Activated CD8-positive, alpha-beta memory T cell treated with anti-CD3 and anti-CD28 coated beads, Interleukin-2, amount 50 U/mL, for 48 hours (primary cell): Measurements from ENCODE around the gene SIRT4.
"Not testable (repeated sequence)": the region's sequence is repeated elsewhere in the genome, so short reads cannot be mapped to it uniquely, and the experiment has no call there.

Experiments
- DNase-seq: peaks from one replicate; pipeline ENCODE4 v3.0.0-alpha.2; 2020

The SIRT4 gene

DNA sequence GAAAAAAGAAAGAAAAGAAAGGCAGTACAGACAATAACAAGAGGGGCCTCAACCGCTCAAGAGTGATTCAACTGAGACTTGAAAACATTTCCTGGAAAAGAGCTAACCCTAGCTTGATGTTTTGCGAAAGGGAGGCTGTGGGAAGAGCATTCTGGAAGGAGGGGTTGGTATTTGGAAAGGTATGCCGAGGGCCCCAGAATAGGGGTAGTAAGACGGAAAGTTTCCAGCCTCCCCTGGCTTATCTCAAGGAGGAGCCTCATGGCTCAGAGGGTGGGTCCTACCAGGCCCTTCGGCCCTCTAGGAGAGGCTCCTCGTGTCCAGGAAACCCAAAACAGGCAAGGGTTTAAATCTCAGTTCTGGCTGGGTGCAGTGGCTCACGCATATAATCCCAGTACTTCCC is 18.8 kb upstream of the SIRT4 start:
- no peak for DNase-seq

DNA sequence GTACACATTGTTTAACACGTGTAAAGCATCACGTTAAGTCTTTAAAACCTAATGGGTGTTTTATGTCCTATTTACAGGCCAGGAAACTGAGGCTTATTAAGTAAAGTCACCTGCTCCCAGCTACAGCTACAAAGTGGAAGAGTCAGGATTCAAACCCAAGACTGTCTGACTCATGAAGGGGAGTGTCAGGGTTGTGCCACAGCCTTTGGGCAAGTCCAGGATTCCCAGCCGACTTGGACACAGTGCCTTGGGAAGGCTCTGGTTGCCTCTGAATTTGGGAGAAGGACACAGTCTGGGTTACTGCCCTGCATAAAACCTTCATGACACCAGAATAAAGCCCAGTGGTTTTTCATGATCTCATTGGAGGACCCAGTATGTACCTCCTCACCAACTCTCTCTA is 17.7 kb upstream of the SIRT4 start:
- DNase-seq: no peak

DNA sequence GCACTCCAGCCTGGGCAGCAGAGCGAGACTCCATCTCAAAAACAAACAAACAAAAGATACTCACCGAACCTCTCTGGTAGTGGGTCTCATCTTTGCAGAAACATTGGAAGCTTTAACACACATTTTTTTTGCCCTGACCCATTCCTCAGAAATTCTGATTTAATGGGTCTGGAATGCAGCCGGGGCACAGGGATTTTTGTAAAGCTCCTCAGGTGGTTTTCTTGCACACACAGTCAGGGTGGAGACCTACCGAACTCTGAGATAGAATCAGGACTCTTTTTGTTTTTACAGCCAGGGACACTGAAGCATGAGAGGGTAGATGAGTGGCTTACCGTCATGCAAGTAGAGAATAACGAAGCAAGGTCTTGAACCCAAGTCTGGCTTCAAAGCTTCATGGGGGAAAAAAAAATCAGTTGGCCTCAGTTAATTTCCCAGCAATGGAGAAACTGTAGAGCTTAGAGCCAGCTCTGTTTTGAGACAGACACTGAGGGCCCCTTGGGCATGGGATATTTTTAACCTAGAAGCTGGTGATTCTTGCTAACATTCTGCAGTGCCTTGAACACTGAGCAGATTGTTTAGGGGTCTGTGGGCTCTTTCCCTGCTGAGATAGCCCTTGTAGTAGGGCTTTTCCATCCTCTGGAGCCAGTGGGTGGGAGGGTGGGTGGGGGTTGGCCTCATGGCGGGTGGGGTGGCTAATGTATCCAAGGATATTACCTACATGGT is 15.2 kb upstream of the SIRT4 start:
- DNase-seq: no peak

DNA sequence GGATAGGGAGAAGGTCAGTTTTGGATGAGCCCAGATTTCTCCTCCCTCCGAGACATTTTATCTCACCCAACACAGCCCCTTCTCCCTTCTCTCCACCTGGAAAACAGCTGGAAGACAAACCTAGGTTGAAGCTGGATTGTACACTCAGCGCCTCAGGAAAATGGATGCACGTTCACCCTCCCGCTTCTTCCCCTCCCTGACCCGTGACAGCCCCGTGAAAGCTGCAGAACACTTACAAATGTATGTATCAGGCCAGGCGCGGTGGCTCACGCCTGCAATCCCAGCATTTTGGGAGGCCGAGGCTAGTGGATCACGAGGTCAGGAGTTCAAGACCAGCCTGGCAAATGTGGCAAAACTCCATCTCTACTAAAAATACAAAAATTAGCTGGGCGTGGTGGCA is 14.6 kb upstream of the SIRT4 start:
- DNase-seq: no peak

DNA sequence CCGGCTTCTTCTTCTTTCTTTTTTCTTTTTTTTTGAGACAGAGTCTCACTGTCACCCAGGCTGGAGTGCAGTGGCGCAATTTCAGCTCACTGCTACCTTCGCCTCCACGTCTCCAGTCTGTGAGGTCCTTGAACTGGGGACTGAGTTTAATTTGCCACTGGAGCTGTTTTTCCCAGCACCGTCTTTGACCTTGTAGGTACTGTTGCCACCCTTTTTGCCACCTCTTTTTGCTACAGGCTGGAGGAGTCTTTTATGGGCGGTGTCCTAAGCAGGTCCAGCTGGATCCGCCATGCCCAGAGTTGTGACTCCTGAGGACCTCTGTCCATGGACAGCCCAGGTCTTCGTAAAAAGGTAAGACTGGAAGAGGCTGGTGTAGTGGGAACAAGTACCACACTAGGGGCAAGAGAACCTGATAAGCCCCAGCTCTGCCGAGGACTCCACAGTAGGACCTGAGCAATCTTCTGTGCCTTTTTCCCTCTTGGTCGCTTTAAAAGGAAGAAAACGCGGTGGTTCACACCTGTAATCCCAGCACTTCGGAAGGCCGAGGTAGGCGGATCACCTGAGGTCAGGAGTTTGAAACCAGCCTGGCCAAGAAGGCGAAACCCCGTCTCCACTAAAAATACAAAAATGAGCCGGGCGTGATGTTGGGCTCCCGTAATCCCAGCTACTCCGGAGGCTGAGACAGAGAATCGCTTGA is 11.4 kb upstream of the SIRT4 start:
- peak; percentile 74 for DNase-seq

DNA sequence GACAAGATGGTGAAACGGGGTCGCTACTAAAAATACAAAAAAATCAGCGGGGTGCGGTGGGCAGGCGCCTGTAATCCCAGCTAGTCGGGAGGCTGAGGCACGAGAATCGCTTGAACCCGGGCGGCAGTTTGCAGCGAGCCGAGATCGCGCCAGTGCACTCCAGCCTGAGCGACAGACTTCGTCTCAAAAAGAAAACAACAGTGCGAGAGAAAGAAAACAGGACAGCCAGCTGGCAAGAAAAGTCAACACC is 9.8 kb upstream of the SIRT4 start:
- no peak for DNase-seq

DNA sequence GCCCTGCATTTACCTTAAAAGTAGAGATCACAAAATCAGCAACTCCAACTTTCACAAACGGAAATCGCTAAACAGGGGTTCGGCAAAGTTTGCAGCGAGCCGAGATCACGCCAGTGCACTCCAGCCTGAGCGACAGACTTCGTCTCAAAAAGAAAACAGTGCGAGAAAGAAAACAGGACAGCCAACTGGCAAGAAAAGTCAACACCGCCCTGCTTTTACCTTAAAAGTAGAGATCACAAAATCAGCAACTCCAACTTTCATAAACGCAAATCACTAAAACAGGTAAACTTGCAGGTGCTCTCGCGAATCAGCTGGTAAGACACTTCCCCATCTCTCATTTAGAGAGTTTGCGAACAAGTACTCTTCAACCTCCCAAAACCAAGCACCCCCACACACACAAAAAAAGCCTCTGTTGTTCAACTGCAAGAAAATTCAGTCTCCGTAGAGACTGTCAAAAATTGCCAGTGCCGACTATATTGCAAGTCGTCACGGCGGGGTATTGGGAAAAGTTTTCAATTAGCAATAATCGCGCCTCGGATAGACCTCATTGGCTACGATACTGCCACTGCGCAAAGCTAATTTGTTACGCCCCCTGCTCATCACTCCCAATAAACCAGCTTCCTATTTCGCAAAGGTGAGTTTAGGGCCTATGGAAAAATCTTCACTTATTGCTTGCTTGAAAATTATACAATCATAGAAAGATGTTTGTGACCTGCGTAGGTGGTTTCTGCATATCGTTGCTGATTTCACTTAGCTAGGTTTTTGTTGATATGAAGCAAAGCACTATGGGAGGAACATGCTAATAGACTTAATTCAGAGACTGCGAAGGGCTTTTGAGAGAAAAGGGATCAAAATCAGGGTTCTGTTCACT is 9.2 kb upstream of the SIRT4 start, which contains the start of gene RNU4-1:
RNU4-1 (minus strand) TSS at position 577 of the 871 bp plus-strand sequence.
- peak; percentile 86 for DNase-seq

DNA sequence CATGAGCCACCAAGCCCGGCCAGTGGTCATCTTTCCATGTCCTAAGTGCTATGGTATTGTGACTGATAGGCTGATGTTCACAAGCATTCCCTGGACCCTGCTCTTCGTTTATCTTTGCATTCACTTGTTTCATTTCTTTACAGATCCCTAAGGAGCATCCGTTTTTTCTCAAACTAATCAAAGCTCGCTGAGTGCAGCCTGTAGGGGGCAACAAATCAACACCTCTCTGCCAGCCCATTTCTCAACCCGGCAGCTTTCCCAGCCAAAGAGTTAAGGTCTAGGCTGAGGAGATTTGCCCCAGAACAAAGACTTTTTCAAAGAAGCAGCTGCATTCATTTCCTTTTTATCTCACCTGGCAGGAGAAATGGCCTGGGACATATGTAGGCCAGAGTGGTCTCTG is 12.1 kb downstream of the SIRT4 start:
- no peak for DNase-seq

DNA sequence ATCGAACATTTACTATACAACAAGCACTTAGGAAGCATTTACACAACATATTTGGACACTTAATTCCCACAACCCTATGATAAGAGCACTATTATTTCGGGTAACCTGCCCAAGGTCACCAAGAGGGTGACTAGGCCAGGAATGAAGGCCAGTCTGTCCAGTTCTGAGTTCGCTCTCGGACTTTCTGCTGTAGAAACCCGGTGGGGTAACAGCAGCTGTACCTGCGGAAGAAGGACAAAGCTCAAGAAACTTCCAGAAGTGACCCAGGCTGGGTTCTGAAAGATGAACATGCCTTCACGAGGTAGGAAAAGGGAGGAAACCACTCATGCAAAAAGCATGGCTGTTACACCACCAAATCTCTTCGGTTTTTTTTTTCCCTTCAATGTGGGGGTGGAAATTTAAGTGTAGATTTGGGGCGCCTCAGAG is 14.7 kb downstream of the SIRT4 start:
- DNase-seq: no peak

DNA sequence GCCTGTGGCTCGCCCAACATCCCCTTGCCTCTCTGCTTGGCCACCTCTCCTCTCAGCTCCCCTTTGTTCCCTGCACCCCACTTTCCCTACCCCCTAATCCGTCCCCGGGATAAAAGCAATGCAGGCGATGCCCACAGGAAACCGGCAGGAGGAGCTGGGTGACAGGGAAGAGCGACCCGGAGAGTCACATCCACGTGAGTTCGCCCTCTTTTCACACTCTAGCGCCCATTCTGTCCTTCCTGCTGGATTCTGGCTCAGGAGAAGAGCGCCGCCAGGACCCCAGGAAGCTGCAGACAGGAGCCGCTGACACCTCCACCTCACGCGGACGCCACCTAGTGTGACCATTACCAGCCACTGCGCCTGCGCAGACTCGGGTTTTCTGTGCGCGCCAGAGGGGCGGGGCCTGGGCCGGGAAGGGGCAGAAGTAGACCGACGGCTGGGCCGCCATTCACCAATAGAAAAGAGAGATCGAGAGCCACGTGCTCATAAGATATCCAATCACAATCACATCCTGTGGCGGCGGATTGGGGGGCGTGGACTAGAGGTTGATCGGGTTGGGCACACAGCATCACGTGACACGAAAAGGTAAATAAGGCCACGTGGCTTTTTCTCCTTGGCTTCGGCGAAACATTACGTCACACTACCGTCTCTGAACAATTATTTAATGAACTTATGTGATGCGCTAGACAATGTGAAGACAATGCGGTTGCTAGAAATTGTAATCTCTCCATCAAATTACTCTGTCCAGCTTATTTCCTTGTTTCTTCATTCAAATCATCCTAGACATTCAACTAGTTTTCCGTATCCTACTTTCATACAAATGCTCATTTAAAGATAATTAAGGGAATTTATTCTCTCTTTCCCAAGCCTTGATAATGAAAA is 15.3 kb downstream of the SIRT4 start:
- peak; percentile 100 for DNase-seq

DNA sequence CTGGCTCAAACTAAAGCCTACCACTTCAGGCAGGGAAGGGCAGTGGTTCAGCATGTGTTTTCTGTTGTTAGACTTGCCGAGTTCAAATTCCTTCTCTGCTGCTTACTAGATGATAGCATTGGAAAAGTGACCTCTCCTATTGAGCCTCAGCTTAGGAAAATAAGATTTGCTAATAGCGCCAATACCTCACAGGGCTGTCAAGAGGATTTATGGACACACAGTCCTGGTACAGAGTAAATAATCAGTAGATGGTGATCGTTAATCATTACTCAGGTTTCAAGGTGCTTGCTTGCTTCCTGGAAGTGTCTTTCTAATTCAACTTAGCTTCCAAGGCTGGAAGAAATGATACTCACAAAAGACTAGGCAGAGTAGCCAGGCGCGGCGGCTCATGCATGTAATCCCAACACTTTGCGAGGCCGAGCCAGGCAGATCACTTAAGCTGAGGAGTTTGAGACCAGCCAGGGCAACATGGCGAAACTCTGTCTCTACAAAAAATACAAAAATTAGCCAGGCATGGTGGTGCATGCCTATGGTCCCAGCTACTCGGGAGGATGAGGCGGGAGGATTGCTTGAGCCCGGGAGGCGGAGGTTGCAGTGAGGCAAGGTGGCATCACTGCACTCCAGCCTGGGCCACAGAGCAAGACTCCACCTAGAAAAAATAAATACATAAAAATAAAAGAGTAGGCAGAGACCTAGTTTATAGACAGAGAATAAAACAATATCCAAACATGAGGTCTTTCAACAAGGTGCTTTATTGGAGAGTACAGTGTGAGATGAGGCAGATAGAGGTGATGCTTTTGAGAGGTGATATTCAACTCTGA is 19.5 kb downstream of the SIRT4 start:
- DNase-seq: no peak

DNA sequence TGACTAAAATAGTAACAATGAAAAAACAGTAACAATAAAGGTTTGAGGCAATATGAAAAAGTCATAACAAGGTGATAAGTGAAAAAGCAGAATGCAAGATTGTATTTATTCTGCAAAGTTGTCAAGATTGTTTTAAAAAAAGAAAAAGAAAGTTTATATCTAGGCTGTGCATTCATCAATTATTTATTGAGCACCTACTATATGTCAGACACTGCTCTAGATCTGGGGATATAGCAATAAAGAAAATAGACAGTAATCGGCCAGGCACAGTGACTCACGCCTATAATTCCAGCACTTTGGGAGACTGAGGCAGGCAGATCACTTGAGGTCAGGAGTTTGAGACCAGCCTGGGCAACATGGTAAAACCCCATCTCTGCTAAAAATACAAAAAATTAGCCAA is 21.7 kb downstream of the SIRT4 start:
- DNase-seq: no peak

DNA sequence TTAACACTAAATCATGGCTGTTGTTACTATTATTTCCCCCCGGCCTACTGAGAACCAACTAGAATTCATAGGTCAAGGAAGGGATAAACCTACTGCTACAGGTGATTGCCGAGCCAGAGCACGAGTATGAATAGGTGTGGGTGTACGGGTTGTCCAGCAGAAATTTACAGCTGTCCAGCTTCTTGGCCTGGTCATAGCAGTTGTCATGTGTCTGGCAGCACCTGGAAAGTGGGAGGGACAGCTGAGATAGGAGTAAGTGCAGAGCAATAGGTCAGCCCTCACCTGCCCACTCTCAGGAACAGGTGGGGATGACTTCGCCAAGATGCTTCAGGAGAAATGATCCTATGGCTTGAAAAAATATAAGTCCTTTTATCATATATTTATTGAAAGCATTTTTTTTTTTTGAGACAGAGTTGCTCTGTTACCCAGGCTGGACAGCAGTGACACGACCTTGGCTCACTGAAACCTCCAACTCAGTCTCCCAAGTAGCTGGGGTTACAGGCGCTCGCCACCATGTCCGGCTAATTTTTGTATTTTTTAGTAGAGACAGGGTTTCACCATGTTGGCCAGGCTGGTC is 22.8 kb downstream of the SIRT4 start:
- DNase-seq: no peak

DNA sequence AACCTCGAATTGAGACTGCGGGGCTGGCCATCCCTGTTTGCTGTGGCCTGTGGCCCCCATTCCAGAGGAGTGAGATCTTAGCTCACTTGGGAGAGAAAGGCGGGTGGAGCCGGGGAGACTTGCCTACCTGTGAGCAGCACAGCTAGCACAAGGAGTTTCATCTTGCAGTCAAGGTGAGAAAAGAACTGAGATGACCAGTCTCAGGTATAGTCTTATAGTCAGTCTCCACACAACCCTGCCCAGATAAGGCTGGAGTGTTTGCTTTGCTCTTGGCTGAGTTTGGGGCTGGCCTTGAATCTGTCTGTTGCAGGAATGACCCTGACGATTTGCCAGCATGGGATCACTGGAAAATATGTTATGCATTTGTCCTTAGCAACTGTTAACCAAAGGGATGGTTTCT is 25.5 kb downstream of the SIRT4 start, which contains the start of gene PLA2G1B:
PLA2G1B (minus strand) TSS at position 187 of the 400 bp plus-strand sequence; CDS start at position 161, 26 bp downstream.
- no peak for DNase-seq

DNA sequence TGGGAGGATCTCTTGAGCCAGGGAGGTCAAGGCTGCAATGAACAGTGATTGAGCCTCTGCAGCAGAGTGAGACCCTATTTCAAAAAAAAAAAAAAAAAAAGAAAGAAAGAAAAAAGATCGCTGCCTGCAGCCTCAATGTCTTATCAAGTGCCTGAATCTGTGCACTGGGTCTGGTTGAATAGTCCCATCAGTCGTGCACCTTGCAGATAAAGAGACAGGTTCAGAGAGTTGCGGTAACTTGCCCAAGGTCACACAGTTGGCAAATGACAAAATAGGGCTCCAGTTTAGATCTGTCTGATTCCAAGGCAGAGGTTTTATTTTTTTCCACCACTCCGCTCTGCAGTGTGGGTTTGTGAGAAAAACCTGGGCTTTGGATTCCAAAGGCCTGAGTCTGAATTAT is 26.1 kb downstream of the SIRT4 start:
- DNase-seq: no peak

DNA sequence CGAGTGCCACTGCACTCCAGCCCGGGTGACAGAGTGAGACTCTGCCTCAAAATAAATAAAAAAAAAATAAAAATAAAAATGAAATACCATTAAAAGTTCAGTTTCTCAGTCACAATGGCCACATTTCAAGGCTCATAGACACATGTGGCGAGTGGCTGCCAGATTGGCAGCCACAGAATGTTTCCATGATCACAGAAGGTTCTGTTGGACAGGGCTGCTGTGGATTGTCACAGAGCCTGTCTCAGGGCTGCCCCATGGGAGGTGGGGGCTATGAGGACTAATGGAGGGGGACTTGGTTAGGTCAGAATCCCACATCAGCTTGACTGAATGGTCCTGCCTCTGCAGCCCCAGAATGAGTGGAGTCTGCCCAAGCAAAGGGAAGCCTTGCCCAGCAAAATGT is 29.3 kb downstream of the SIRT4 start:
- DNase-seq: no peak

DNA sequence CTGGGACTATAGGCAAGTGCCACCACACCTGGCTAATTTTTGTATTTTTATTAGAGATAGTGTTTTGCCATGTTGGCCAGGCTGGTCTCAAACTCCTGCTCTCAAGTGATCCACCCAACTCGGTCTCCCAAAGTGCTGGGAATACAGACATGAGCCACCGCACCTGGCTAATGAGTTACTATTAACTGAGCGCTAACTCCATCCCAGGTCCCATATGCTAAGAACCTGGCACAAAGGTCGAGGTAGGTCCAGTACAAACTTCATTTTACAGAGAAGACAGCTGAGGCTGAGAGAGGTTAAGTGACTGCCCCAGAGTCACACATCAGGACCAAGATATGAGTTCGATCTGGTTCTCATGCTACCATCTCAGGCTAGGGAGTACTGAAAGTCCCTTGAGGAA is 29.9 kb downstream of the SIRT4 start:
- DNase-seq: no peak

DNA sequence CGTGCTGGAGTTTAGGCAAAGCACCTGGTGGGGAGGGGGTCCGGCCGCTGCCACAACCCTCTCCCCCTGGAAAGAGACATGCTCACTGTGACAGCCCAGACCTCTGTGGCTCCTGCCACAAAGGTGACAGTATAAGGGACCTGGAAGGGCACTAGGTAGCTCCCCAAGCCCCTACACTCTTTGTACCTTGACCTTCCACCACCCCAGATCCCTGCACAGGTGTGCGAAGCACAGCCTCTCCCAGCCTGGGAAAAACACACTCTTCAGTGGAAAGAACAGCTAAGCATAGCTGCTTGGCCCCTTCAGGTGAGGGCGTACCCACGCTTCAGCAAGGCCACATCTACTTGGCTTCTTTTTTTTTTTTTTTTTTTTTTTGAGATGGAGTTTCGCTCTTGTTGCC is 30.4 kb downstream of the SIRT4 start:
- DNase-seq: no peak

DNA sequence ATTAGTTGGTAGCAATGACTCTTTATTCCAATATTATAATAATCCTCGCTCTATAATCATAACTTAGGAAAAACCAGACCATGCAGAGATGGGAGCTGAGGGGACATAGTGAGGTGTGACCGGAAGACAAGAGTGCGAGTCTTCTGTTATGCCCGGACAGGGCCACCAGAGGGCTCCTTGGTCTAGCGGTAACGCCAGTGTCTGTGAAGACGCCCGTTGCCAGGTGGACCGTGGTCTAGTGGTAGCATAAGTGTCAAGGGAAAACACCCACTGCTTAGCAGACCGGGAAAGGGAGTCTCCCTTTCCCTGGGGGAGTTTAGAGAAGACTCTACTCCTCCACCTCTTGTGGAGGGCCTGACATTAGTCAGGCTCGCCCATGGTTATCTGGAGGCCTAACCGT is 33.3 kb downstream of the SIRT4 start:
- DNase-seq: peak; percentile 66

DNA sequence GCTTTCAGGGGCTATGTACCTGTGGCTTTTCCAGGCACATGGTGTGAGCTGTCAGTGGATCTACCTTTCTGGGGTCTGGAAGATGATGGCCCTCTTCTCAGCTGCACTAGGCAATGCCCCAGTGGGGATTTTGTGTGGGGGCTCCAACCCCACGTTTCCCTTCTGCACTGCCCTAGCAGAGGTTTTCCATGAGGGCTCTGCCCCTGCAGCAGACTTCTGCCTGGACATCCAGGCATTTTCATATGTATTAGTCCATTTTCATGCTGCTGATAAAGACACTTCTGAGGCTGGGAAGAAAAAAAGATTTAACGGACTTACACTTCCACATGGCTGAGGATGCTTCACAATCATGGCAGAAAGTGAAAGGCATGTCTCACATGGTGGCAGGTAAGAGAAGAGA is 34.3 kb downstream of the SIRT4 start:
- DNase-seq: not testable (repeated sequence)

DNA sequence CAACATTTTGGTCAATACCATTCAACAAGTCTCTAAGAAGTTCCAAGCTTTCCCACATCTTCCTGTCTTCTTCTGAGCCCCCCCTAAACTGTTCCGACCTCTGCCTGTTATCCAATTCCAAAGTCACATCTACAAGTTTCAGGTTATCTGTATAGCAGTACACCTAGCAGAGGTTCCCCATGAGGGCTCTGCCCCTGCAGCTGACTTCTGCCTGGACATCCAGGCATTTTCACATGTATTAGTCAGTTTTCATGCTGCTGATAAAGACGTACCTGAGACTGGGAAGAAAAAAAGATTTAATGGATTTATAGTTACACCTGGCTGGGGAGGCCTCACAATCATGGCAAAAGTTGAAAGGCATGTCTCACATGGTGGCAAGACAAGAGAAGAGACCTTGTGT is 35.6 kb downstream of the SIRT4 start:
- no peak for DNase-seq

DNA sequence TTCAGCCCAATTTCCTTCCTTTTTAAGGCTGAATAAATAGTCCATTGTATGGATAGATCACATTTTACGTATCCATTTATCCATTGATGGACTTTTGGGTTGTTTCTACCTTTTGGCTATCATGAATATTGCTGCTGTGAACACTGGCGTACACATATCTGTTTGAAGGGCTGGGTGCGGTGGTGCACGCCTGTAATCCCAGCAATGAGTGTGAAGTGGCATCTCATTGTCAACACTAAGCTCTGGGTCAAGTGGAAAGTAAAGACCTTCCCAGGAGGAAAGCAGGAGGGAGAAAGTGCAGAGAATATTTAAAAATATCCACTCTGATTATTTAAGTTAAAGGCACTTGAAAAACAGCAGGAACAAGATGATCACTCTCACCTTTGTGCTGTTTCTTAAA is 37.1 kb downstream of the SIRT4 start:
- DNase-seq: no peak
